Upper lobe of right lung (tissue), 1 donor: ENCODE data around the gene LARP1. TPM values are rescaled to one million over a fixed set of nuclear protein-coding genes. Genes with fewer than 3 reads are reported as not detected.

Source experiments
- ATAC-seq: fragments of 200-7000 bp; cut with Tn5 transposase; one replicate; pipeline ENCODE4 v1.9.1; 2020; ENCODE audit warnings: mild to moderate bottlenecking, moderate library complexity
- DNase-seq: peaks from one replicate; pipeline ENCODE4 v3.0.0-alpha.2; 2020
- H3K27ac ChIP-seq: fragments of 200-600 bp; one replicate; pipeline ENCODE4 v1.8.0; 2022
- H3K27me3 ChIP-seq: fragments of 200-600 bp; one replicate; pipeline ENCODE4 v1.8.0; 2022; ENCODE audit warnings: mild to moderate bottlenecking
- H3K36me3 ChIP-seq: fragments of 200-600 bp; one replicate; pipeline ENCODE4 v1.8.0; 2022
- H3K4me1 ChIP-seq: fragments of 200-600 bp; one replicate; pipeline ENCODE4 v1.8.0; 2022
- H3K4me3 ChIP-seq: fragments of 200-600 bp; one replicate; pipeline ENCODE4 v1.8.0; 2022; ENCODE audit warnings: mild to moderate bottlenecking
- H3K9me3 ChIP-seq: fragments of 200-600 bp; one replicate; pipeline ENCODE4 v1.8.0; 2022
- intact Hi-C: fragments of 100-400 bp; cut with DNase I; formaldehyde crosslinking; loops from one replicate; pipeline ENCODE4 v1.11.0; 2022
- total RNA-seq: library from RNA; stranded (reverse); fragmentation: NEBNext Ultra II Directional; extraction: Animal tissue kit (Norgen Biotek cat#: 25700); gene quantifications from one replicate; pipeline ENCODE4 v1.2.1, GENCODE V29; 2021
- TF ChIP-seq, protein P1 (sequence below): fragments of 200-600 bp; IDR thresholded peaks from one replicate; pipeline ENCODE4 v1.8.0; 2022; ENCODE audit warnings: antibody characterized with exemption
- donor health status: DM: no; HTN: yes; CAD: no; lungs with severe emphysema.

Gene LARP1
- total RNA-seq, 1 donor from 2014 or later = 151 TPM

DNA sequence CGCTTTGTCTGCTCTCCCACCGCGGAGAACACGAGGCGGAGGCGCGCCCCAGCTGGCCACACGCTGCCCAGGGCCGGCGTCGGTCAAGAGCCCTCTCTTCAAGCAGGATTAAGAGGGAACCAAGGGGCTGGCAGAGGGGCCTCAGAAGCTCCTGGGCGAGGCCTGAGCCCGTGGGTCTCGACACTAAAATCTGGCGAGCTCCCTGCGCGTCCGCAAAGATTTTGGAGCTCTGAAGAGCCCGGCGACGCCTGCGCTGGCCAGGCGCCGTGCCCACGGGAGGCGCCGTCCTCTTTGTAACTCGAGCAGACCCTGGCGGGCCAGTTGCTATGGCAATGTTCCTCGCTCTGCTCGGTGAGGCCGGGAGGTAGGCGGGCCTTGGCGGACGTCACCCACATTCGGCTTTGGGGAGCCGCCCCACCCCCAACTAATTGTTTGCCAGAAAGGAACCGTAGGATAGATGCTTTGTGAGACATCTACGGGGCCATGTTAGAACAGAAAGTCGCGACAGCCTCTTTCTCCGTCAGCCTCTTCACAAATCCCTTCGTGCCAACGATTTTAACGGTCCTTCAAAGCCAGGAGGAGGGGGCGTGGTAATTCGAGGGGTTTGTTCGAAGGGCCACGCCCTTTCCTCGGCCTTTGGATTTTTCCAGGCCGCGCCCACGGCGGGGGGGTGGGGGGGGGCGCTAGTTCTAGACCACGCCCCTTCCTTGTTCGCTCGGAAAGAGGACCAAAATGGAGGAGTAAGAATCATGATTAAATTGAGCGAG, 102.5 kb downstream of the LARP1 start:
- ATAC-seq (peak; percentile 81), DNase-seq (peak; percentile 97)
- Histone ChIP-seq H3K9me3 (no peaks in the 10 kb centered on the region), H3K4me1 (peaks cover 40% of the 10 kb centered on the region), H3K4me3 (peak overlapping the region; percentile 63), H3K36me3 (peaks cover 1% of the 10 kb centered on the region), H3K27ac (peak overlapping the region; percentile 98), H3K27me3 (no peaks in the 10 kb centered on the region)
- intact Hi-C loops = no loop called here
- TF ChIP-seq, protein P1, sequence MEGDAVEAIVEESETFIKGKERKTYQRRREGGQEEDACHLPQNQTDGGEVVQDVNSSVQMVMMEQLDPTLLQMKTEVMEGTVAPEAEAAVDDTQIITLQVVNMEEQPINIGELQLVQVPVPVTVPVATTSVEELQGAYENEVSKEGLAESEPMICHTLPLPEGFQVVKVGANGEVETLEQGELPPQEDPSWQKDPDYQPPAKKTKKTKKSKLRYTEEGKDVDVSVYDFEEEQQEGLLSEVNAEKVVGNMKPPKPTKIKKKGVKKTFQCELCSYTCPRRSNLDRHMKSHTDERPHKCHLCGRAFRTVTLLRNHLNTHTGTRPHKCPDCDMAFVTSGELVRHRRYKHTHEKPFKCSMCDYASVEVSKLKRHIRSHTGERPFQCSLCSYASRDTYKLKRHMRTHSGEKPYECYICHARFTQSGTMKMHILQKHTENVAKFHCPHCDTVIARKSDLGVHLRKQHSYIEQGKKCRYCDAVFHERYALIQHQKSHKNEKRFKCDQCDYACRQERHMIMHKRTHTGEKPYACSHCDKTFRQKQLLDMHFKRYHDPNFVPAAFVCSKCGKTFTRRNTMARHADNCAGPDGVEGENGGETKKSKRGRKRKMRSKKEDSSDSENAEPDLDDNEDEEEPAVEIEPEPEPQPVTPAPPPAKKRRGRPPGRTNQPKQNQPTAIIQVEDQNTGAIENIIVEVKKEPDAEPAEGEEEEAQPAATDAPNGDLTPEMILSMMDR = peak; percentile 14

GRCh38 chr5:154858297-154858971, 103.3 kb downstream of the LARP1 start, which contains the start of gene CNOT8:
Gene CNOT8 (plus strand): TSS chr5:154858627. CDS start chr5:154863279, 4,652 bp downstream.
- no peaks in the 10 kb centered on the region for H3K9me3 ChIP-seq
- ATAC-seq (peak; percentile 94), DNase-seq (peak; percentile 100)
- no peaks in the 10 kb centered on the region for H3K27me3 ChIP-seq
- TF ChIP-seq, protein P1 = no peak
- intact Hi-C loops = no loop called here
- H3K4me1 ChIP-seq = peaks cover 47% of the 10 kb centered on the region
- H3K36me3 ChIP-seq = peaks cover 8% of the 10 kb centered on the region
- peak within 1 kb of the TSS; percentile 98 for H3K27ac ChIP-seq
- peak within 1 kb of the TSS; percentile 63 for H3K4me3 ChIP-seq

- DNase-seq = no peak
- no peaks in the 10 kb centered on the region for H3K9me3 ChIP-seq
Observed at GRCh38 chr5:154858972-154859871, 104.0 kb downstream of the LARP1 start.

GRCh38 chr5:154860123-154860522, 104.9 kb downstream of the LARP1 start:
- H3K36me3 ChIP-seq = peaks cover 25% of the 10 kb centered on the region
- ATAC-seq (no peak), DNase-seq (peak; percentile 72)
- H3K27ac ChIP-seq = peak overlapping the region; percentile 98
- intact Hi-C loops = no loop called here
- no peaks in the 10 kb centered on the region for H3K27me3 ChIP-seq
- TF ChIP-seq, protein P1 = no peak
- H3K4me3 ChIP-seq = peak overlapping the region; percentile 63
- peaks cover 48% of the 10 kb centered on the region for H3K4me1 ChIP-seq
- no peaks in the 10 kb centered on the region for H3K9me3 ChIP-seq

More at GRCh38 chr5:154858972-154859871, 104.0 kb downstream of the LARP1 start:
- no peak for ATAC-seq
- H3K27ac ChIP-seq = peak overlapping the region; percentile 98
- no peaks in the 10 kb centered on the region for H3K27me3 ChIP-seq
- peaks cover 16% of the 10 kb centered on the region for H3K36me3 ChIP-seq
- TF ChIP-seq, protein P1 = no peak
- intact Hi-C loops = no loop called here
- peak overlapping the region; percentile 63 for H3K4me3 ChIP-seq
- H3K4me1 ChIP-seq = peaks cover 48% of the 10 kb centered on the region

DNA sequence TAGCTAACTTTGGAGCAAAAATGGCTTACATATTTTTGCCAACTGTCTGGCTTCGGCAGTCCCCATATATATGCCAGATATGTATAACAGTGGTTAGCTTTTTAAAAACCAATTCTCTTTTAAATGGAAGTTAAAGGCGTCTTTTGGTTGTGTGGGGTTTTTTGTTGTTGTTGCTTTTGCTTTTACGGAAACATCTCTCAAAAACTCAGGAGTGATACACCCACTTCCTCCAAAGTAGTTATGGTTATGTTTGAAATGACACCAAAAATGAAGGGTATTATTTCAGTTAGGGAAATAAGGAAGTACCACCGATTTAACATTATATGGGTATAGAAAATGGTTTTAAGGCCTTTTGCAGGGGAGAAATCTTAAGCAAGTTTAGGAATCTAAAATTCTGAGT, 105.6 kb downstream of the LARP1 start:
- no peaks in the 10 kb centered on the region for H3K9me3 ChIP-seq
- H3K27ac ChIP-seq = peak overlapping the region; percentile 98
- intact Hi-C loops = no loop called here
- no peak for ATAC-seq
- peaks cover 50% of the 10 kb centered on the region for H3K4me1 ChIP-seq
- H3K36me3 ChIP-seq = peaks cover 32% of the 10 kb centered on the region
- H3K4me3 ChIP-seq = peak overlapping the region; percentile 63
- DNase-seq = no peak
- no peaks in the 10 kb centered on the region for H3K27me3 ChIP-seq
- TF ChIP-seq, protein P1 = no peak
